KMS-11 (cell line): ENCODE measurements around the gene MT1HL1.

Experiments used
- H2AFZ ChIP-seq: fragments of 200-600 bp; sonication (generic); 2 replicates; pipeline ENCODE4 v1.6.1; 2016; ENCODE audit warnings: antibody characterized with exemption, mixed run types, low read depth
- H3K27ac ChIP-seq: fragments of 200-600 bp; sonication (generic); 2 replicates; pipeline ENCODE4 v1.6.1; 2016; ENCODE audit warnings: mild to moderate bottlenecking, mixed run types
- H3K27me3 ChIP-seq: fragments of 200-600 bp; sonication (generic); 2 replicates; pipeline ENCODE4 v1.6.1; 2017; ENCODE audit warnings: mild to moderate bottlenecking, low read depth, mixed run types, moderate library complexity; ENCODE audit not compliant: insufficient read depth
- H3K36me3 ChIP-seq: fragments of 200-600 bp; sonication (generic); 2 replicates; pipeline ENCODE4 v1.6.1; 2017; ENCODE audit warnings: mild to moderate bottlenecking, mixed run types; ENCODE audit not compliant: insufficient read depth
- H3K4me1 ChIP-seq: fragments of 200-600 bp; sonication (generic); 2 replicates; pipeline ENCODE4 v1.6.1; 2016; ENCODE audit warnings: mild to moderate bottlenecking, low read depth, mixed run types; ENCODE audit not compliant: poor library complexity, severe bottlenecking
- H3K4me2 ChIP-seq: fragments of 200-600 bp; sonication (generic); 2 replicates; pipeline ENCODE4 v1.7.0; 2016; ENCODE audit warnings: mild to moderate bottlenecking, mixed run types
- H3K4me3 ChIP-seq: fragments of 200-600 bp; sonication (generic); IDR thresholded peaks from 2 replicates; pipeline ENCODE4 v1.6.1; 2017; ENCODE audit warnings: low read depth, low read length, mixed read lengths; ENCODE audit not compliant: insufficient read depth
- H3K79me2 ChIP-seq: fragments of 200-600 bp; sonication (generic); 2 replicates; pipeline ENCODE4 v1.6.1; 2016; ENCODE audit warnings: low read depth, mixed run types; ENCODE audit not compliant: insufficient read depth
- H3K9ac ChIP-seq: fragments of 200-600 bp; sonication (generic); 2 replicates; pipeline ENCODE4 v1.6.1; 2016; ENCODE audit warnings: mild to moderate bottlenecking, mixed run types
- H4K20me1 ChIP-seq: fragments of 200-600 bp; sonication (generic); 2 replicates; pipeline ENCODE4 v1.6.1; 2016; ENCODE audit warnings: mild to moderate bottlenecking, mixed run types; ENCODE audit not compliant: insufficient read depth
- TF ChIP-seq, protein P1 (sequence below): fragments of 200-600 bp; sonication (generic); conservative IDR thresholded peaks from 2 replicates; pipeline ENCODE4 v1.6.1; 2017; ENCODE audit warnings: low read depth, mild to moderate bottlenecking, antibody characterized with exemption, low read length, moderate library complexity, mixed read lengths

The MT1HL1 gene

DNA sequence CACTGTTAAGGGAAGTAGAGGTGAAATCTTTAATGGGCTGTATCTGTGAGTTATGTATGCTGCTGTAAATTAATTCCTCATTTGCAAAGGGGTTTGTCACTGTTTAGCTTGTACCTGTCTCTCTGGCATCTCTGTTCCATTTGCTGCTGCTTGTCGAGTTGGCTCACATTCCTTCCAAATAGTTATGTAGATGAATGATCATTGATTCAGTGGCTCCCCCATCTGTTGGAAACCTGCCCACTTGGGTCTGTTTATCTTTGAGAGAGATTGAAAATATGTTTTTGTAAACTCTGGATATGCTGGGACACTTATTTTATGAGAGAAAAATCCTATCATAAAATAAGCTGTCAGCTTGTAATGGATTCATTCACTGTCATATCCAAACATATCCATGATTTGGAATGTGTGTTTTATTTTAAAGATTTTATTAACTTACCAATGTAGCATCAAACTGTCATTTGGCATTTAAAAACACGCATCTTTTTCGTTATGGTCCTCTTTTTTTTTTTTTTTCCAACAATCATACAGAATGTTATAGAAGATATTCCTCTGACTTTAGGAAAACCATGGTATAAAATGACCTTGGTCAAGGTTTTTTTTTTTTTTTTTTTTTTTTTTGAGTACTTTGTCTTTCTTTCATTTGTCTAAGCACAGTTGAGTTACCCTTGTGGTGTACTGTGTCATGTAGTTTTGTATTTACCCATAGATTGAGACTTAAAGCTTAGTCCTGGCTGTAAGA is 41.2 kb upstream of the MT1HL1 start:
- Histone ChIP-seq H3K36me3 (no peaks in the 10 kb centered on the region), H4K20me1 (no peaks in the 10 kb centered on the region), H3K9ac (no peak overlapping the region), H3K4me1 (peaks cover 3% of the 10 kb centered on the region), H3K27ac (no peak overlapping the region), H3K4me3 (no peak overlapping the region), H2AFZ (no peak overlapping the region), H3K4me2 (no peak overlapping the region), H3K27me3 (no peaks in the 10 kb centered on the region), H3K79me2 (no peaks in the 10 kb centered on the region)
- TF ChIP-seq, protein P1, sequence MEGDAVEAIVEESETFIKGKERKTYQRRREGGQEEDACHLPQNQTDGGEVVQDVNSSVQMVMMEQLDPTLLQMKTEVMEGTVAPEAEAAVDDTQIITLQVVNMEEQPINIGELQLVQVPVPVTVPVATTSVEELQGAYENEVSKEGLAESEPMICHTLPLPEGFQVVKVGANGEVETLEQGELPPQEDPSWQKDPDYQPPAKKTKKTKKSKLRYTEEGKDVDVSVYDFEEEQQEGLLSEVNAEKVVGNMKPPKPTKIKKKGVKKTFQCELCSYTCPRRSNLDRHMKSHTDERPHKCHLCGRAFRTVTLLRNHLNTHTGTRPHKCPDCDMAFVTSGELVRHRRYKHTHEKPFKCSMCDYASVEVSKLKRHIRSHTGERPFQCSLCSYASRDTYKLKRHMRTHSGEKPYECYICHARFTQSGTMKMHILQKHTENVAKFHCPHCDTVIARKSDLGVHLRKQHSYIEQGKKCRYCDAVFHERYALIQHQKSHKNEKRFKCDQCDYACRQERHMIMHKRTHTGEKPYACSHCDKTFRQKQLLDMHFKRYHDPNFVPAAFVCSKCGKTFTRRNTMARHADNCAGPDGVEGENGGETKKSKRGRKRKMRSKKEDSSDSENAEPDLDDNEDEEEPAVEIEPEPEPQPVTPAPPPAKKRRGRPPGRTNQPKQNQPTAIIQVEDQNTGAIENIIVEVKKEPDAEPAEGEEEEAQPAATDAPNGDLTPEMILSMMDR = no peak

DNA sequence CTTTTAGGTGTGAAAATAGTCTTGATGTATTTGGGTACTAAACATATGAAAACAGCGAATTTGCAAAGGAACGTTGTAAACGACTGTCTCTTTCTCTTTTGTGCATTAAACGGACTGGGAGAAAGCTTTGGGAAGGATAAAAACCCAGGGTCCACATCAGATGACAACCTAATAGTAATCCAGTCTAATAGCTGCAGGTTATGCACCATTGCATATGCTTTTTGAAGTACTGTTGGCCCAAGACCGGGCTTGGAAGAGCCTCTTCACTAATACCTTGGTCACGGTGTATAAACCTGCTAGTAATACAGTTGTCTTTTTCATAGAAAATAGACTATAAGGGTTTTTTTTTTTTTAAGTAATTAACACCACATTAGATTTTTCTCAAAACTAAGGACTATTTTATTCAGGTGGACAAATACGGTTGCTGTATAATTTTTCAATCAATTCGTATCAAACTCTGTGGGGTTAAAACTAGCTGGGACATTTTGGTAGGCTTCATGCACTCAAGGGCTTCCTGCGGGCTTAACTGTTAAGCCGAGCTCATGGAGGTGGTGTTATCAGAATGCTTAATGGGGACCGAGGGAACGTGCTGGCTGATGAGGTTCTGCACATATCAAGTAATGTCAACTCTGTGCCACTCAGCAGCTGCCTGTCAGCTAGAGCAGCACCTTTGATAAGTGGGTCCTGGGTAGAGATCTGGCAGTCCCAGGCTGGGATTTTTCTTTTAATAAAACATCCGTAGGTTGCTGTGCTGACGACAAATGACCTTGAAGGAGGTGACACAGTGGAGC is 39.8 kb upstream of the MT1HL1 start:
- TF ChIP-seq, protein P1 = no peak
- Histone ChIP-seq H3K4me1 (no peaks in the 10 kb centered on the region), H3K4me2 (no peak overlapping the region), H3K27ac (no peak overlapping the region), H3K27me3 (no peaks in the 10 kb centered on the region), H3K36me3 (no peaks in the 10 kb centered on the region), H3K9ac (no peak overlapping the region), H3K4me3 (no peak overlapping the region), H2AFZ (no peak overlapping the region), H4K20me1 (no peaks in the 10 kb centered on the region), H3K79me2 (no peaks in the 10 kb centered on the region)

DNA sequence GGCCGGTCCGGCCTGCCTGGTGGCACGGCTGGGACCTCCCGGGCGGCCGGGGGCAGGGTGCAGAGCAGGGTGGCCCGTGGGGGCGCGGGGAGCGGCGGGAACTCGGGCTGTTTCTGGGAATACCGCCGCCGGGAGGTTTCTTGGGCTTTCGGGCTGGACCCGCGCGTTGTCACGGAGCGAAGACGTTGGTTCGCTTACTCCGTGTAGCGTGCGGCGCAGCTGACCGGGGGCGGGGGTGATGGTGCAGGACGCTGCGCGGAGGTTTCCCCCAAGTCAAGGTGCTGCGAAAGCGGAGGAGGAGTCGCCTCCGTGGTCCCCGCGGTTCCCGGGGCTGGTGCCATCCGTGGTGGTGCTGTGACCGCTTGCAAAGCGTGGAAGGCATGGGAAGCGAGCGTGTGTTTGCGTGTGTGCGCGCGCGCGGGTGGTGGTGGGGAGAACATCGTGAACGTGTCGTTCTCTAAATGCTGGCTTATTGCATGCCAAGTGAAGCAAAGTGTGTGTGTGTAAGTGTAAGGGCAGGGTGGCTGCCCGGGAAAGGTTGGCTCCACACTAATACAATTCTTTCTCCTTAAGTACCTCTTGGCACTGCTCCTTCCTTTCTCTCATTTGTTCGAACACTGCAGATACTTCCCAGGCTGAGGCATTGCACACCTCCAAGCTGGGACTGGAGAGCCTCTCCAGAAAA is 38.8 kb upstream of the MT1HL1 start:
- no peaks in the 10 kb centered on the region for H3K4me1 ChIP-seq
- no peak overlapping the region for H3K4me2 ChIP-seq
- no peaks in the 10 kb centered on the region for H4K20me1 ChIP-seq
- H3K27me3 ChIP-seq = no peaks in the 10 kb centered on the region
- H3K9ac ChIP-seq = no peak overlapping the region
- TF ChIP-seq, protein P1 = no peak
- no peak overlapping the region for H2AFZ ChIP-seq
- H3K36me3 ChIP-seq = no peaks in the 10 kb centered on the region
- H3K79me2 ChIP-seq = no peaks in the 10 kb centered on the region
- H3K4me3 ChIP-seq = no peak overlapping the region
- H3K27ac ChIP-seq = no peak overlapping the region

DNA sequence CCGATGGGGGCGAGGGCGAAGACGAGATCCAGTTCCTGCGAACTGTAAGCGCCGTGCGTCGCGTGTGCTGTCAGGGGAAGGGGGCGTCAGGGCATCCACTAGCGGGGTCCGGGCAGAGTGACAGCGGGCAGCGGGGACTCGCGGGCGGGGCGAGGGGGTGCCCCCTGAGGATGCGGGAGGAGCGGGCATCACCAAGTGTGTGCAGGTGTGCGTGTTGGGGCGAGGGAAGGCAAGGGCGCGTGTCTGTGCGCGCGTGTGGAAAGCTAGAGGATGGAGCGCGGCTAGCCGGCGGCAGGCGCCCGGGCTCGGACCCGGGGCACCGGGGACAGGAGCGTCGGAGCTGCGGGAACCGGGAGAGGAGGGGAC is 38.3 kb upstream of the MT1HL1 start:
- TF ChIP-seq, protein P1 = no peak
- no peaks in the 10 kb centered on the region for H3K4me1 ChIP-seq
- H3K36me3 ChIP-seq = no peaks in the 10 kb centered on the region
- H4K20me1 ChIP-seq = no peaks in the 10 kb centered on the region
- no peak overlapping the region for H2AFZ ChIP-seq
- no peak overlapping the region for H3K4me2 ChIP-seq
- no peak overlapping the region for H3K4me3 ChIP-seq
- no peak overlapping the region for H3K9ac ChIP-seq
- H3K27ac ChIP-seq = no peak overlapping the region
- no peaks in the 10 kb centered on the region for H3K79me2 ChIP-seq
- no peaks in the 10 kb centered on the region for H3K27me3 ChIP-seq
